Hepatic stellate cell (primary cell): ENCODE data around the gene RTL1.

Source experiments
- DNase-seq: peaks from one replicate; pipeline ENCODE4 v3.0.0; 2011; ENCODE audit warnings: low spot score

RTL1 gene

GRCh38 chr14:100866666-100867630, 36.6 kb downstream of the RTL1 start:
- no peak for DNase-seq

GRCh38 chr14:100865682-100866591, 37.6 kb downstream of the RTL1 start:
- DNase-seq: no peak

GRCh38 chr14:100864960-100865681, 38.4 kb downstream of the RTL1 start:
- no peak for DNase-seq

GRCh38 chr14:100864206-100864605, 39.3 kb downstream of the RTL1 start:
- no peak for DNase-seq

- DNase-seq: no peak
These were observed 40.7 kb downstream of the RTL1 start for GRCh38 chr14:100862793-100863192.

GRCh38 chr14:100862277-100862676, 41.2 kb downstream of the RTL1 start:
- DNase-seq: no peak

GRCh38 chr14:100861937-100862247, 41.6 kb downstream of the RTL1 start:
- DNase-seq: no peak

- no peak for DNase-seq
These were observed 42.2 kb downstream of the RTL1 start for GRCh38 chr14:100861188-100861936.

GRCh38 chr14:100860556-100861187, 42.9 kb downstream of the RTL1 start:
- DNase-seq: no peak

- no peak for DNase-seq
These were observed 43.7 kb downstream of the RTL1 start for GRCh38 chr14:100859781-100860180.

GRCh38 chr14:100858838-100859220, 44.7 kb downstream of the RTL1 start:
- DNase-seq: no peak

GRCh38 chr14:100857923-100858837, 45.3 kb downstream of the RTL1 start:
- DNase-seq: no peak

GRCh38 chr14:100857233-100857922, 46.1 kb downstream of the RTL1 start:
- no peak for DNase-seq

GRCh38 chr14:100856056-100856950, 47.2 kb downstream of the RTL1 start:
- no peak for DNase-seq

- DNase-seq: no peak
These were observed 48.1 kb downstream of the RTL1 start for GRCh38 chr14:100855256-100855930.

GRCh38 chr14:100854435-100854834, 49.1 kb downstream of the RTL1 start:
- DNase-seq: no peak

- DNase-seq: no peak
These were observed 51.4 kb downstream of the RTL1 start for GRCh38 chr14:100851946-100852620.
